A673 (cell line): ENCODE data around the gene CTCF. TPM values are rescaled to one million over a fixed set of nuclear protein-coding genes. Genes with fewer than 3 reads are reported as not detected.

Experiments
- BruUV-seq: library from RNA; stranded (reverse); fragments of 400-500 nt; replicated peaks from 2 replicates; lab custom pipeline; 2021; lab: Mats Ljungman, UMichigan
- CTCF ChIA-PET: fragments of 300-600 bp; sonication (Branson Sonifier 250); formaldehyde crosslinking; loops from one replicate; lab custom pipeline; 2022; ENCODE audit warnings: antibody characterized with exemption; lab: Charles Lee
- POLR2A ChIA-PET: fragments of 300-600 bp; sonication (Branson Sonifier 250); formaldehyde crosslinking; loops from one replicate; lab custom pipeline; 2022; ENCODE audit warnings: antibody characterized with exemption; ENCODE audit not compliant: low non-redundant PET; lab: Charles Lee
- DNase-seq: peaks from one replicate; pipeline ENCODE4 v3.0.0-alpha.2; 2015; ENCODE audit warnings: low spot score
- H3K27ac ChIP-seq: fragments of 200-600 bp; sonication (generic); 2 replicates; pipeline ENCODE4 v1.5.1; 2016; ENCODE audit warnings: mixed run types, low read depth, mild to moderate bottlenecking, mixed read lengths, antibody characterized with exemption, low read length; ENCODE audit not compliant: poor library complexity, severe bottlenecking
- H3K27me3 ChIP-seq: fragments of 200-600 bp; sonication (generic); replicated peaks from 2 replicates; pipeline ENCODE4 v1.6.1; 2017; ENCODE audit warnings: mixed run types, low read depth, mild to moderate bottlenecking, mixed read lengths, antibody characterized with exemption, low read length; ENCODE audit not compliant: insufficient read depth, poor library complexity
- H3K36me3 ChIP-seq: fragments of 200-600 bp; sonication (generic); 2 replicates; pipeline ENCODE4 v1.6.1; 2016; ENCODE audit warnings: mixed run types, mild to moderate bottlenecking, mixed read lengths, antibody characterized with exemption, low read length; ENCODE audit not compliant: insufficient read depth, poor library complexity, severe bottlenecking
- H3K4me1 ChIP-seq: fragments of 200-600 bp; sonication (generic); 2 replicates; pipeline ENCODE4 v1.6.1; 2017; ENCODE audit warnings: mixed run types, mild to moderate bottlenecking, mixed read lengths, antibody characterized with exemption, low read length; ENCODE audit not compliant: insufficient read depth, poor library complexity, severe bottlenecking
- H3K4me3 ChIP-seq: fragments of 200-600 bp; sonication (generic); 2 replicates; pipeline ENCODE4 v1.5.1; 2016; ENCODE audit warnings: low read depth, mixed run types, mild to moderate bottlenecking, mixed read lengths, low read length; ENCODE audit not compliant: poor library complexity, severe bottlenecking
- H3K9me3 ChIP-seq: fragments of 200-600 bp; sonication (generic); 2 replicates; pipeline ENCODE4 v1.6.1; 2016; ENCODE audit warnings: mixed run types, low read depth, mild to moderate bottlenecking, mixed read lengths, antibody characterized with exemption, low read length; ENCODE audit not compliant: poor library complexity, severe bottlenecking
- EZH2 ChIP-seq: fragments of 200-600 bp; sonication (generic); IDR thresholded peaks from 2 replicates; pipeline ENCODE4 v1.6.1; 2017; ENCODE audit warnings: borderline replicate concordance, low read depth, mild to moderate bottlenecking, mixed read lengths, antibody characterized with exemption, low read length; ENCODE audit not compliant: poor library complexity, severe bottlenecking
- intact Hi-C: fragments of 100-400 bp; cut with micrococcal nuclease; formaldehyde crosslinking; loops from one replicate; pipeline ENCODE4 v1.10.0; 2022; ENCODE audit not compliant: unreplicated experiment
- total RNA-seq: library from RNA; stranded (reverse); gene quantifications from 2 replicates; pipeline ENCODE4 v1.2.3, GENCODE V29; 2021
- TF ChIP-seq, protein P1 (sequence below): fragments of 300-800, 200-600 bp; sonication (generic); conservative IDR thresholded peaks from 2 replicates; pipeline ENCODE4 v1.5.1; 2017; ENCODE audit warnings: low read depth, mild to moderate bottlenecking, antibody characterized with exemption, low read length, moderate library complexity, mixed read lengths

CTCF gene
- total RNA-seq, 1 experiment from 2014 or later, result 74.7 TPM

- ChIA-PET CTCF (no interaction called here), POLR2A (no interaction called here)
- DNase-seq, result no peak
- BruUV-seq, result no TSS peak
- Histone ChIP-seq H3K9me3 (no peaks in the 10 kb centered on the region), H3K4me1 (no peaks in the 10 kb centered on the region), H3K36me3 (no peaks in the 10 kb centered on the region), H3K27ac (no peak overlapping the region), H3K4me3 (no peak overlapping the region), H3K27me3 (peaks cover 49% of the 10 kb centered on the region)
- intact Hi-C loops, result no loop called here
- no peak for TF ChIP-seq EZH2
- TF ChIP-seq, protein P1, sequence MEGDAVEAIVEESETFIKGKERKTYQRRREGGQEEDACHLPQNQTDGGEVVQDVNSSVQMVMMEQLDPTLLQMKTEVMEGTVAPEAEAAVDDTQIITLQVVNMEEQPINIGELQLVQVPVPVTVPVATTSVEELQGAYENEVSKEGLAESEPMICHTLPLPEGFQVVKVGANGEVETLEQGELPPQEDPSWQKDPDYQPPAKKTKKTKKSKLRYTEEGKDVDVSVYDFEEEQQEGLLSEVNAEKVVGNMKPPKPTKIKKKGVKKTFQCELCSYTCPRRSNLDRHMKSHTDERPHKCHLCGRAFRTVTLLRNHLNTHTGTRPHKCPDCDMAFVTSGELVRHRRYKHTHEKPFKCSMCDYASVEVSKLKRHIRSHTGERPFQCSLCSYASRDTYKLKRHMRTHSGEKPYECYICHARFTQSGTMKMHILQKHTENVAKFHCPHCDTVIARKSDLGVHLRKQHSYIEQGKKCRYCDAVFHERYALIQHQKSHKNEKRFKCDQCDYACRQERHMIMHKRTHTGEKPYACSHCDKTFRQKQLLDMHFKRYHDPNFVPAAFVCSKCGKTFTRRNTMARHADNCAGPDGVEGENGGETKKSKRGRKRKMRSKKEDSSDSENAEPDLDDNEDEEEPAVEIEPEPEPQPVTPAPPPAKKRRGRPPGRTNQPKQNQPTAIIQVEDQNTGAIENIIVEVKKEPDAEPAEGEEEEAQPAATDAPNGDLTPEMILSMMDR, result no peak
Observed at GRCh38 chr16:67651039-67651438, 88.7 kb downstream of the CTCF start.

DNA sequence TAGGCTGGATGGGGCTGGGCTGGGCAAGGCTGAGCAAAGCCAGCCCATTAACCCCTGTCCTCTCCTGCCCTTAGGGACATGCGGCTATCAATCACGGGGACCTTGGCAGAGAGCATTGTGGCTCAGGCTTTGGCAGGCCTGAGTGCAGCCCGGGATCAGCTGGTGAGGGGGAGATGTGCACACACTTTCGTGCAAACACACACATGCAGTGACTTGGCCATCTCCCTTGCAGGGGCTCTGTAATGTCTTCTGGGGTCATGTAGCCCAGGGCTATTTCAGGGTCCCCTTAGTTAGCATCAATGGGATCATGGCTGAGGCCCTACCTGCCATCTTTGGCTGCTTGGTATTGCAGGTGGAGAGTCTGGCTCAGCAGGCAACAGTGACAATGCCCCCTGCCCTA lies 89.5 kb downstream of the CTCF start:
- no TSS peak for BruUV-seq
- DNase-seq, result no peak
- POLR2A ChIA-PET, result no interaction called here

DNA sequence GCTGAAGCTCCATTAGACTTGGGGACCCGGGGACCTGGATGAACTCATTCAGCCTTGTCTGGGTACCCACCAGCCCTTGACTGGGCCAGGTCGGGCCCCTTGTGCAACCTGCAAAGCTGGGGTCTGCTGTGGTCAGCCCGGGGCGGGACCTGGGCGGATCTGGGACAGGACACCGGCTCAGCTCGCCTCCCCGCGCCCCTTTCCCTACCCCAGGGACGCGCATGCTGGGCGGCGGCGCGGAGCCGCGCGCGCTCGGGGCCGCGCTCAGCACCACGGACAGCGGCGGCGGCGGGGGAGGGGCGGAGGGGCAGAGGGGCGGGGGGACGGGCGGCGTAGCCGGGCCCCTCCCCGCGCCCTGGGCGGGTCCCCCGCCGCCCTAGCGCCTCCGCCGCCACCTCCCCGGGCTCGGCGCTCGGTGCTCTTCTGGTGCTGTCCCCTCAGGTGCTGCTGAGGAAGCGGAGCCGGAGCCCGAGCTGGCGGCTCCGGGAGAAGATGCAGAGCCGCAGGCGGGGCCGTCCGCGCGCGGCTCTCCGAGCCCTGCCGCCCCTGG lies 90.3 kb downstream of the CTCF start:
- intact Hi-C loops, result no loop called here
- Histone ChIP-seq H3K27ac (no peak overlapping the region), H3K4me3 (peak overlapping the region; percentile 64), H3K27me3 (peaks cover 38% of the 10 kb centered on the region), H3K4me1 (no peaks in the 10 kb centered on the region), H3K36me3 (no peaks in the 10 kb centered on the region), H3K9me3 (no peaks in the 10 kb centered on the region)
- BruUV-seq, result no TSS peak
- TF ChIP-seq EZH2, result no peak
- TF ChIP-seq, protein P1, result no peak
- ChIA-PET POLR2A (no interaction called here), CTCF (no interaction called here)
- peak; percentile 78 for DNase-seq

More for the DNA sequence above, 89.5 kb downstream of the CTCF start:
- Histone ChIP-seq H3K4me3 (no peak overlapping the region), H3K4me1 (no peaks in the 10 kb centered on the region), H3K27me3 (peaks cover 45% of the 10 kb centered on the region), H3K9me3 (no peaks in the 10 kb centered on the region), H3K27ac (no peak overlapping the region), H3K36me3 (no peaks in the 10 kb centered on the region)
- intact Hi-C loops, result no loop called here
- TF ChIP-seq, protein P1, result no peak
- CTCF ChIA-PET, result no interaction called here
